ENCODE measurements around the gene ATF2. TPM values are rescaled to one million over a fixed set of nuclear protein-coding genes. Genes with fewer than 3 reads are reported as not detected.

The ATF2 gene
- total and polyA plus RNA-seq, 2 of the 8 experiments (the other 6 are each of a cell fraction or from before 2014, with no cell fraction given) = 31.2 to 46.5 TPM

DNA sequence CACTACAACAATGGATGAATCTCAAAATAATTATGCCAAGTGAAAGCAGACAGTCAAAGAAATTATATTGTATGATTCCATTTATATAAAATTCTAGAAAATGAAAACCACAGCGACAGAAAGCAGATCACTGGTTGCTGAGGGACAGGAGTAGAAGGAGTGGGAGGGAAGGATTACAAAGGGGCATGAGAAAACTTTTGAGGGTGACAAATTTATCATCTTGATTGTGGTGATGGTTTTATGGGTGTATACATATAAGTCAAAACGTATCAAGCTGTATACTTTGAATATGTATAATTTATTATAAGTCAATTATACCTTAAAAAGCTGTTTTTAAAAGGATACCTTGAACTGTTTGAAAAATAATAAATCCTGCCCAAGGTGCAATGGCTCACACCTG lies 27.7 kb downstream of the ATF2 start (continued):
- TF ChIP-seq, protein P1, sequence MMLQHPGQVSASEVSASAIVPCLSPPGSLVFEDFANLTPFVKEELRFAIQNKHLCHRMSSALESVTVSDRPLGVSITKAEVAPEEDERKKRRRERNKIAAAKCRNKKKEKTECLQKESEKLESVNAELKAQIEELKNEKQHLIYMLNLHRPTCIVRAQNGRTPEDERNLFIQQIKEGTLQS (IDR thresholded peaks at IDR 0.05; ENCODE audit: insufficient read depth, low read depth, low read length) = no peak
